ENCODE data around the gene PADI4.
"Not testable (repeated sequence)": the region's sequence is repeated elsewhere in the genome, so short reads cannot be mapped to it uniquely, and the experiment has no call there.

GRCh38 chr1:17407786-17408514 lies 100.0 kb downstream of the PADI4 start:
- TF ChIP-seq CTCF, POLR2A (IDR thresholded peaks at IDR 0.05): not testable (repeated sequence)

Measured in testis (tissue), 2 donors.